ENCODE measurements around the gene CLOCK. TPM values are rescaled to one million over a fixed set of nuclear protein-coding genes. Genes with fewer than 3 reads are reported as not detected.

Gene CLOCK
- total RNA-seq, 1 experiment from 2014 or later: 53.0 TPM

DNA sequence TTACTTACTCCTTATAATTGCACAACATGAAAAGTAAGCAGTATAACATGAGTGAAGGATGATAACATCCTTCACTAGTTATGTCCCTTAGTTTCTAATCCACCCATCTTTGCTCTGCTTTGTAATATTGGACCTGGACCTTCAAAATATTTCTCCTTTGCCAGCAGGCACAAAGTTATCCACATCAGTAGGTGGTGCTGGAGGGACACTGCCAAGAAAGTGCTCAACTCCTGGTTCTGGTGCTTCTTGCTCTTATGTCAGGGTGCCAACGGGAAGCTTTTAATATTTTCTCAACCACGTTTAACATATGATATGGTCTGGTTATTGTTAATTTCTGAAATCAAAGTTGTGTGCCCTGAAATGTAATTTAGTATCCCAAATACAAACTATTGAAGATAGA lies 101.9 kb downstream of the CLOCK start:
- H3K27me3 ChIP-seq (replicated peaks): no peaks in the 10 kb centered on the region
- H3K27ac ChIP-seq: no peak overlapping the region
- H3K4me3 ChIP-seq: no peak overlapping the region
- peaks cover 15% of the 10 kb centered on the region for H3K4me1 ChIP-seq (replicated peaks)
- H3K9me3 ChIP-seq (replicated peaks): no peaks in the 10 kb centered on the region
- peaks cover 71% of the 10 kb centered on the region for H3K36me3 ChIP-seq
- DNase-seq (ENCODE audit: low read depth in 1 of 2, low spot score in 2 of 2): peak in 1 of 2 experiments; percentile 30

DNA sequence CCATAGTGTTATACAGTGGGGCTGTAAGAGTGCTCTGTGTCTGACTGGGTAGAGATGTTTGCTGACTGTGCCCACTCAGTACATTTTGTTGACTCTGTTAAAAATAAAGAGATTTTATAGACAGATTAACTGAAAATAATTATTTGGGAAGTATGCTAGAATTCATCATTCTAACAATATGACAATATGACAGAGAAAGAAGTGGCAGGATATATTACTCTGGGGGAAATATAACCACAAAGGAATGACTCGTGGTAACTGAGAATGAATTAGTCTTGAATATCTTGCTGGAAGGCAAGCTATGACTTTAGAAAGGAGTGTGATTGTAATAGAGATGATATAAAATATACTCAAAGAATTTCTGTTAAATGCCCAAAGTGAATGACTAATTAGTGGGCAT lies 104.2 kb downstream of the CLOCK start:
- no peak overlapping the region for H3K4me3 ChIP-seq
- H3K27ac ChIP-seq: no peak overlapping the region
- DNase-seq (ENCODE audit: low read depth in 1 of 2, low spot score in 2 of 2): no peak
- H3K9me3 ChIP-seq (replicated peaks): no peaks in the 10 kb centered on the region
- peaks cover 15% of the 10 kb centered on the region for H3K4me1 ChIP-seq (replicated peaks)
- no peaks in the 10 kb centered on the region for H3K27me3 ChIP-seq (replicated peaks)
- peaks cover 72% of the 10 kb centered on the region for H3K36me3 ChIP-seq

DNA sequence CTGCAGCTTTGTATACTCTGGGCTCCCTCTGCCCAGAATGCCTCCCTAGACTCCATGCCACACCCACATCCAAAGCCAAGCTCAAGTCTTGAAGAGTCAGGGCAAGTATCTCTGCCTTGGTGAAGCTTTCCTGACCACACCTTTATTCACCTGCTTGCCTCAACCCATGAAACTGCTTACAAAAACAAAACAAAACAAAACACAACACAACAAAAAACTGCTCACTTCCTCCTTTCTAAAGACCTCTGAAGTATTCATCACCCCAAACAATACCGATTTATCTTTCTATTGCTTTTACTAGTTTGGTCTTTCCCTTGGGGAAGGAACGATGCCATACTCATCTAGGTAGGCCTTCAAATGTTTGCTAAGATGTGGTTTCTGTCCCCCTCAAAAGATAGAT lies 105.9 kb downstream of the CLOCK start:
- H3K4me1 ChIP-seq (replicated peaks): peaks cover 3% of the 10 kb centered on the region
- DNase-seq (ENCODE audit: low read depth in 1 of 2, low spot score in 2 of 2): no peak
- H3K4me3 ChIP-seq: no peak overlapping the region
- no peak overlapping the region for H3K27ac ChIP-seq
- no peaks in the 10 kb centered on the region for H3K9me3 ChIP-seq (replicated peaks)
- no peaks in the 10 kb centered on the region for H3K27me3 ChIP-seq (replicated peaks)
- H3K36me3 ChIP-seq: peaks cover 71% of the 10 kb centered on the region

DNA sequence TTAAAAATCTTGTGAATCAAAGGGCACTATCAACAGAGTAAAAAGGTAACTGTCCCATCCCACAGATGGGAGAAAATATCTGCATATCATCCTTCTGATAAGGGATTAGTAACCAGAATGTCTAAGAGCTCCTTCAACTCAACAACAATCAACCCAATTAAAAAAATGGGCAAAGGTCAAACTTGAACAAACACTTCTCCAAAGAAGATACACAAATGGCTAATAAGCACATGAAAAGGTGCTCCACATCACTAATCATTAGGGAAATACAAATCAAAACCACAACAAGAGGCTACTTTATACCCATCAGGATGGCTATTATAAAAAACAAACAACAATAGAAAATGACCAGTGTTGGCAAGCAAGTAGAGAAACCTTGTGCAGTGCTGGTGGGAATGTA lies 107.7 kb downstream of the CLOCK start:
- Histone ChIP-seq H3K4me3 (no peak overlapping the region), H3K36me3 (peaks cover 79% of the 10 kb centered on the region), H3K9me3 (replicated peaks) (no peaks in the 10 kb centered on the region), H3K4me1 (replicated peaks) (no peaks in the 10 kb centered on the region), H3K27ac (no peak overlapping the region), H3K27me3 (replicated peaks) (no peaks in the 10 kb centered on the region)
- DNase-seq (ENCODE audit: low read depth in 1 of 2, low spot score in 2 of 2): no peak

DNA sequence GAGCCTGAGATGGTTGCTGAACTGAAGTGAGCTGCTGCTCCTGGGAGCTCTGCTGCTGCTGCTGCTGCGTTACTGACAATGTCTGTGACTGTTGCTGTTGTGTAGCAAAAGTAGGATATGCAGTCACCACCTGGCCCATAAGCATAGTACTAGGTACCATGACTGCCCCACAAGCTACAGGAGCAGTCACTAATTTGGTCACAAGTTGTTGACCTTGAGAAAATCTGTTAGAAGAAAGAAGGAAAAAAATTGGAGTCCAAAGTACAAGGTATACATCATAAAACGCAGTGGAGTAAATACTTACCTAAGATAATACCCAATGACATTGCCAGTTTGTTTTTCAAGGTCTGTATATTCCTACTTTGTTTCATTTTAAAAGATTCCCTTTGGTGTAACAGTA lies 108.4 kb downstream of the CLOCK start:
- H3K27ac ChIP-seq: no peak overlapping the region

DNA sequence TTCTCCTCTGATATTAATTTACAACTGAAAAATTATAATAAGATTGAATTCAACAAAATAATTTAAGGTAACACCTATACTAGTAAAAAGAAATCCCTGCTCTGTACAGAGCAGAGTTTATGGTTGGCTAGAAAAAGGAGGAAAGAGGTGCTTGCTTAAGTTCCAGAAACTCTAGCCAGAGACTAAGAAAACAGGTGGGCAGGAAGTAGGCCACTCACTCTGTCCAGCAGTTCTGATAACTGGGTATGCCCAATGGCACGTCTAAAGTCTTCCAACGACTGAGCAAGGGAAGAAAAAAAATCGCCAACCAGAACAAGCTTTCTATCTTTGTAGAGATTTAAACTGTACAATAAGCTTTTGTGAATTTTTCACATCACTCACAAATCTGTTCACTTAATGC lies 108.9 kb downstream of the CLOCK start:
- no peaks in the 10 kb centered on the region for H3K9me3 ChIP-seq (replicated peaks)
- H3K36me3 ChIP-seq: peaks cover 82% of the 10 kb centered on the region
- H3K4me1 ChIP-seq (replicated peaks): no peaks in the 10 kb centered on the region
- no peak overlapping the region for H3K27ac ChIP-seq
- no peak for DNase-seq (ENCODE audit: low read depth in 1 of 2, low spot score in 2 of 2)
- no peaks in the 10 kb centered on the region for H3K27me3 ChIP-seq (replicated peaks)
- H3K4me3 ChIP-seq: no peak overlapping the region

More for the DNA sequence above, 108.4 kb downstream of the CLOCK start:
- no peaks in the 10 kb centered on the region for H3K9me3 ChIP-seq (replicated peaks)
- no peak overlapping the region for H3K4me3 ChIP-seq
- H3K27me3 ChIP-seq (replicated peaks): no peaks in the 10 kb centered on the region
- DNase-seq (ENCODE audit: low read depth in 1 of 2, low spot score in 2 of 2): no peak
- no peaks in the 10 kb centered on the region for H3K4me1 ChIP-seq (replicated peaks)
- H3K36me3 ChIP-seq: peaks cover 81% of the 10 kb centered on the region

DNA sequence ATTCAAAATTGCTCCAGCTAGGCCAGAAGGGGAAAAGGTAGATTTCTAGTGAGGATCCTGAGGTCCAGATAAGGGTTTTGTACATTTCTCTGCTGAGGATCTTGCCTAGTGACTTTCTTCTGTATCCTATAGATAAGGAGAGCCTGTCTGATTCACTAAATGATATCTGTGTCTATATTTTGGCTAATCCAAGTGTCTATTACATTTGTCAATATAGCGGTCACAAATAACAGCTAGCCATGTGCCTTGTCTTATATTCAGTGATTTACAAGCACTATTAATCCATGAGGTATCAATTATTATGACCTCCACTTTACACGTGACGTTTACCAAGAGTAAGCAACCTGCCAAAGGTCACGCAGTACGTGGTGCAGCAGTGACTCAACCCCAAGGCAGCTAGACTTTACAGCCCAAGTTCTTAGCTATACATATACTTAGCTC lies 109.3 kb downstream of the CLOCK start:
- Histone ChIP-seq H3K9me3 (replicated peaks) (no peaks in the 10 kb centered on the region), H3K27me3 (replicated peaks) (no peaks in the 10 kb centered on the region), H3K27ac (no peak overlapping the region), H3K36me3 (peaks cover 82% of the 10 kb centered on the region), H3K4me3 (no peak overlapping the region), H3K4me1 (replicated peaks) (no peaks in the 10 kb centered on the region)
- DNase-seq (ENCODE audit: low read depth in 1 of 2, low spot score in 2 of 2): no peak

DNA sequence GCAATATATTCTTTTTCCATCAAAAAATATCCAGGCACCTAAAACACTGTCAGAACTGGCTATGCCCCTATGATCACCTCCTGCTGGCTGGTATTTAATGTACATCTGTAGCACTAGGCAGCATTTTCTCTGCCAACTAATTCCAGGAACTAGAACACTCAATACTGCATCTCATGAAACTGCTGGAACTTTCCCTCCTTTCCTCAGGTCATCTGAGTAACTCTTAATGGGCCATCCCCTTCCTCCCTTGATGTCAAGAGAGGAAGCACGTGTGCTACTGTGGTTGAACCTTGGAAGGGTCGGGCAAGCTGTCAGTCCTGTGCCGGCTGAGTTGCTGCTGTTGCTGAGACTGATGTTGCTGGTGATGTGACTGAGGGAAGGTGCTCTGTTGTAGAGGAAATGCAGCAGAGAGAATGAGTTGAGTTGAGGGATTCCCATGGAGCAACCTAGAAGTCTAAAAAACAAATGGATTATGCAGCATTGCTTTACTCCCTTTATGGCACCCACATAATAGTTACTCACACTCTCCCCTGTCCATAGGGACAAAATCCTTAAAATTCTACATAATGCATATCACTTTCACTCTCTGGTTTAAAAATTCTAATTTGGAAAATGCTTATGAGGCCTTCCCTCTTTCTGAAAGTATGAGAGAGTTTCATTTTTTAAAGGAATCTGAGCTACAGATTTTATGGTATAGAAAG lies 111.4 kb downstream of the CLOCK start:
- Histone ChIP-seq H3K4me1 (replicated peaks) (no peaks in the 10 kb centered on the region), H3K9me3 (replicated peaks) (no peaks in the 10 kb centered on the region), H3K27me3 (replicated peaks) (no peaks in the 10 kb centered on the region), H3K36me3 (peaks cover 83% of the 10 kb centered on the region), H3K27ac (no peak overlapping the region), H3K4me3 (no peak overlapping the region)
- DNase-seq (ENCODE audit: low read depth in 1 of 2, low spot score in 2 of 2): no peak

DNA sequence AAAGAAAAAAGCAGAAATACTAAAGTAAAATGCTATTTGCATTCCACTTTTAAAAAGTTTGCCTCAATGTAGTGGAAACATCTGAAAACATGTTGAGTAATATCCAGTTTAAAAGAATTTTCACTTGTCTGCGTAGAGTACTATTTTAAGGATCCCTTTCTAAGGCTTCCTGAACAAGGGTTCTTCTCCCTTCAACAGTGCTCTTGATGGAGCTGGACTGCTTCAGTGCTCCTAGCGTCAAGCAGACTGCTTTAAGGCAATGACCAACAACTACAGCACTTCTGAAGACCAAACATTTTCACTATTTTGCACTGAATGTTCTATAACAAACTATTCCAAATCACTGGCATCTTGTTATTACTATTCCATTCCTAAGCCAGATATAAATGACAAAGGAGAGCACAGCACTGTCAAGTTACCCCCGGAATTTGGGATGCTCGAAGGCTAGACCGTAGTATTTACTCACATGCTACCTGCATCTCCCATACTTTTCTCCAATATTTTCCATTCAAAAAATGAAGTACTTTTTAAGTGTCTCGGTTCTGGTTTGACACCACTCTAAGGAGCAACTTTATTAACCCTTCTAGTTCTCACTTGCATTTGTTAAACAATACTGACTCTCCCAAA lies 114.9 kb downstream of the CLOCK start:
- Histone ChIP-seq H3K27me3 (replicated peaks) (no peaks in the 10 kb centered on the region), H3K4me3 (no peak overlapping the region), H3K4me1 (replicated peaks) (no peaks in the 10 kb centered on the region), H3K9me3 (replicated peaks) (no peaks in the 10 kb centered on the region), H3K27ac (no peak overlapping the region), H3K36me3 (peaks cover 89% of the 10 kb centered on the region)
- no peak for DNase-seq (ENCODE audit: low read depth in 1 of 2, low spot score in 2 of 2)

DNA sequence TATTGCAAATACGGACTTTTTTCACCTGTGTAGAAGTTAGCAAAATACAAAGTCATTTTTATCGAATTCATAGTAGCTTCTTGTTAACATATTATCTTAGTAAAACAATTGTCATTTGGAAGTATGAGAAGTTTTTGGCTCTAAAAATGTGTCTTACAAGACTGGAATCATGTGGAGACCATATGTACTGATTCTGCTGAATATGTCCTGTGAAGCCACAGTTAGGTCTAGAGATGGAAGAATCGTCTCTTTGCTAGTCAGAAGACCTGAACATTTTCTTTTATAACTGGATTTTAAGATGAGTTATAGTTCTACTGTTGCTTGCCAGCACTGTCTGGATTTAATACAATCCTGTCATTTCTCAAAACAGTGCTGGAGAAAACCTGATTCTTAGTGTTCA lies 121.9 kb downstream of the CLOCK start:
- Histone ChIP-seq H3K9me3 (replicated peaks) (no peaks in the 10 kb centered on the region; the same call in 1 of the 2 replicates), H3K4me3 (no peak overlapping the region), H3K27ac (no peak overlapping the region), H3K36me3 (peaks cover 90% of the 10 kb centered on the region), H3K27me3 (replicated peaks) (no peaks in the 10 kb centered on the region), H3K4me1 (replicated peaks) (peaks cover 3% of the 10 kb centered on the region; the same call in 1 of the 2 replicates)
- no peak for DNase-seq (ENCODE audit: low read depth in 1 of 2, low spot score in 2 of 2)

DNA sequence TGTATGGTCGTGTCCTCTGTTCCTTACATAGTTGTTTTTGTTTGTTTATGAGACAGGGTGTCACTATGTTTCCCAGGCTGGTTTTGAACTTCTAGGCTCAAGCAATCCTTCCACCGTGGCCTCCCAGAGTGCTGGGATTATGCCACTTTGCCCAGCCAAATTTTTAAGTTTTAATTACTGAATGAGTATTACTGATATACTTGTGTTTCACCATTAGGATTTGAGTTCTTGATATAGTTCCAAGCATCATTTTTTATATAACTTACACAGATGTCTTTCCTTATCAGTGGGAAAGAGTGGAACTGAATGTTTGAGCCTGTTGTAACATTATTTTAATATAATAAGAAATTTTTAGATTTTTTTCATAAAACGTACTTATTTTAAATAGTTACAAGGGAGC lies 130.5 kb downstream of the CLOCK start:
- Histone ChIP-seq H3K27me3 (replicated peaks) (no peaks in the 10 kb centered on the region), H3K4me3 (no peak overlapping the region), H3K9me3 (replicated peaks) (no peaks in the 10 kb centered on the region), H3K36me3 (peaks cover 70% of the 10 kb centered on the region), H3K4me1 (replicated peaks) (no peaks in the 10 kb centered on the region), H3K27ac (no peak overlapping the region)
- DNase-seq (ENCODE audit: low read depth in 1 of 2, low spot score in 2 of 2): no peak

DNA sequence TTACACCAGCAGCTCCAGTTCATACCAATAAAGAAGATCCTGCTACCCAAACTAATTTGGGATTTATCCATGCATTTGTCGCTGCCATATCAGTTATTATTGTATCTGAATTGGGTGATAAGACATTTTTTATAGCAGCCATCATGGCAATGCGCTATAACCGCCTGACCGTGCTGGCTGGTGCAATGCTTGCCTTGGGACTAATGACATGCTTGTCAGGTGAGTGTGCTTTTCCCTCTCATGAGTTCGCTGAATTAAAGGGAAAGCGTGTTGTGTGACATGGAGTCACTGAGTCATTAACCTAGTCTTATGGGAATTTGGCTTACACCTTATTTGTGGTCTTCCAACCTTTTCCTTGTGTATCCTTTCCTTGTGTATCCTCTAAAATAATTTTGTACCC lies 135.1 kb downstream of the CLOCK start:
- Histone ChIP-seq H3K36me3 (peaks cover 50% of the 10 kb centered on the region), H3K4me1 (replicated peaks) (no peaks in the 10 kb centered on the region), H3K27me3 (replicated peaks) (no peaks in the 10 kb centered on the region), H3K9me3 (replicated peaks) (no peaks in the 10 kb centered on the region), H3K27ac (no peak overlapping the region), H3K4me3 (no peak overlapping the region)
- no peak for DNase-seq (ENCODE audit: low read depth in 1 of 2, low spot score in 2 of 2)

DNA sequence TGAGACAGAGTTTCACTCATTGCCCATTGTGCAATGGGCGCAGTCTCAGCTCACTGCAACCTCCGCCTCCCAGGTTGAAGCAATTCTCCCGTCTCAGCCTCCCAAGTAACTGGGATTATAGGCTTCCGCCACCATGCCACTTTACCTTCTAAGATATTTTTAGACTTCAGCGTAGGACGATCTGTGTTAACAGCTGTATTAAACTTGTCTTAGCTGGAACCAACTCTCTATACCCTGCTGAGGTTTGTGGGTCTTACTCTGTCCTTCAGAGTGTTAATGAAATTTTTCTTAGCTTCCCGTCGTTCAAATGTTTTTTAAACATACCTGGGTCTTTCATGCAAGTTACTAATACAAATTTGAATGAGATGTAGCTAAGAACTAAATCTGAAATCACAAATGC lies 136.3 kb downstream of the CLOCK start:
- Histone ChIP-seq H3K9me3 (replicated peaks) (no peaks in the 10 kb centered on the region), H3K4me3 (no peak overlapping the region), H3K27me3 (replicated peaks) (no peaks in the 10 kb centered on the region), H3K36me3 (peaks cover 51% of the 10 kb centered on the region), H3K4me1 (replicated peaks) (no peaks in the 10 kb centered on the region), H3K27ac (no peak overlapping the region)
- DNase-seq (ENCODE audit: low read depth in 1 of 2, low spot score in 2 of 2): no peak

DNA sequence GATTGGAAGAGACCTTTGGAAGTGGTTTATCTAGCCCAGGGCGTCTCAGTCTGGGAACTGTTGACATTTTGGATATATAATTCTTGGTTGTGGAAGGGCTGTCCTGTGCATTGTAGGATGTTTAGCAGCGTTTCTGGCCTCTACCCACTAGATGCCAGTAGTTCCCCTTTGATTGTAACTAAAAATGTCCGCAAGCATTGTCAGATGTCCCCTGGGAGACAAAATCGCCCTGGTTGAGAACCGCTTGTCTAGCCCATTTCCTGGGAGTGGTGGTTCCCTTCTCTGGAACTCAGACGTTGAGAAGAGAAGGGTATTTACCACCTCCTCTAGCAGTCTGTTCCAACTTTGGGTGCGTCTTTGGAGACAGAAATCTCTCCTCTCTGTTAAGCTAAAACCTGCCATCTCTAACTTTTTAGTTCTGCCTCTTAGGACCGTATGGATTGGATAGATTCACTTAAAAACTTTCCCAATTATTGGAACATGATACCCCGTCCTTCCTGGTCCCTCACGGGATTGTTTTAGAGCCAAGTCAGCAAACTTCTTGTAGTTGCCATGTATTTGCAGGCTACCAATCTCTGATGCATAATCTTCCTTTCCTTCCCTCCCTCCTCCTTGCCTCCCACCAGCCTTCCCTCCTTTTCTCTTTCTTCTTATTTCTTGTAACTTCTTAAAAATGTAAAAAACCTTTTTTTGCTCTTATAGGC lies 137.1 kb downstream of the CLOCK start:
- H3K36me3 ChIP-seq: peaks cover 51% of the 10 kb centered on the region
- no peaks in the 10 kb centered on the region for H3K4me1 ChIP-seq (replicated peaks)
- 0 out of 2 replicates have a peak overlapping the region, but pooled peaks have one; percentile 15 for H3K27ac ChIP-seq
- no peaks in the 10 kb centered on the region for H3K27me3 ChIP-seq (replicated peaks)
- no peak overlapping the region for H3K4me3 ChIP-seq
- no peaks in the 10 kb centered on the region for H3K9me3 ChIP-seq (replicated peaks)
- no peak for DNase-seq (ENCODE audit: low read depth in 1 of 2, low spot score in 2 of 2)
